Measurements from ENCODE around the gene MIB1. TPM values are rescaled to one million over a fixed set of nuclear protein-coding genes. Genes with fewer than 3 reads are reported as not detected.
A peak's percentile ranks its signal among the peaks of the same experiment; 100 is the strongest.

Gene MIB1
- total RNA-seq, 1 donor from 2014 or later, result 90.9 TPM

DNA sequence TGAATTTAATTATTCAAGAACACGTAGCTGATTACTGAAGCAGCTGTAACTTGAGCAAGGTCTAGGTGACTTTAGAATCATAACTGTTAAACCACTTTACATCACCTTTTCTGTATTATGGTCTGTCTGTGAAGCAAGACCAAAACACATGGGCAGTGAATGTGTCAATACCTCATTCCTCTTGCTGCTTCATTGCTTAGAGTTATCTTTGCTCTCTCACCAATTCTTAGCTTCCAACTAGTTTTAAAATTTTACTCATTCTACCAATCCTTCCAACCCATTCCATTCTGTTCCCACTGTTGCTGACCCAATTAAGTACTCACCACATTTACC lies 80.2 kb downstream of the MIB1 start:
- Mint-ChIP-seq H3K27ac (ENCODE audit: unreplicated experiment) (no peak overlapping the region), H3K36me3 (ENCODE audit: low read depth) (peaks cover 9% of the 10 kb centered on the region), H3K4me1 (peaks cover 3% of the 10 kb centered on the region), H3K9me3 (no peaks in the 10 kb centered on the region), H3K4me3 (no peak overlapping the region), H3K27me3 (ENCODE audit: low read depth) (no peaks in the 10 kb centered on the region)
- DNase-seq (ENCODE audit: low read depth, low spot score), result no peak
- no peak for TF ChIP-seq CTCF (conservative IDR thresholded peaks at IDR 0.05)

- no peak overlapping the region for H3K27ac Mint-ChIP-seq (ENCODE audit: unreplicated experiment)
- H3K4me1 Mint-ChIP-seq, result peaks cover 15% of the 10 kb centered on the region
- peaks cover 5% of the 10 kb centered on the region for H3K36me3 Mint-ChIP-seq (ENCODE audit: low read depth)
- no peak for DNase-seq (ENCODE audit: low read depth, low spot score)
- TF ChIP-seq CTCF (conservative IDR thresholded peaks at IDR 0.05), result no peak
- no peak overlapping the region for H3K4me3 Mint-ChIP-seq
- no peaks in the 10 kb centered on the region for H3K27me3 Mint-ChIP-seq (ENCODE audit: low read depth)
- H3K9me3 Mint-ChIP-seq, result no peaks in the 10 kb centered on the region
These were observed 83.3 kb downstream of the MIB1 start for GRCh38 chr18:21823848-21824247.

- DNase-seq (ENCODE audit: low read depth, low spot score), result no peak
- no peak for TF ChIP-seq CTCF (conservative IDR thresholded peaks at IDR 0.05)
- H3K4me1 Mint-ChIP-seq, result peaks cover 25% of the 10 kb centered on the region
- H3K27me3 Mint-ChIP-seq (ENCODE audit: low read depth), result no peaks in the 10 kb centered on the region
- peak overlapping the region; percentile 8 for H3K27ac Mint-ChIP-seq (ENCODE audit: unreplicated experiment)
- no peaks in the 10 kb centered on the region for H3K9me3 Mint-ChIP-seq
- H3K4me3 Mint-ChIP-seq, result no peak overlapping the region
- peaks cover 2% of the 10 kb centered on the region for H3K36me3 Mint-ChIP-seq (ENCODE audit: low read depth)
These were observed 85.6 kb downstream of the MIB1 start for GRCh38 chr18:21826196-21826595.

GRCh38 chr18:21826641-21827302 lies 86.2 kb downstream of the MIB1 start:
- DNase-seq (ENCODE audit: low read depth, low spot score), result no peak
- Mint-ChIP-seq H3K27me3 (ENCODE audit: low read depth) (no peaks in the 10 kb centered on the region), H3K36me3 (ENCODE audit: low read depth) (no peaks in the 10 kb centered on the region), H3K27ac (ENCODE audit: unreplicated experiment) (no peak overlapping the region), H3K9me3 (no peaks in the 10 kb centered on the region), H3K4me1 (peaks cover 28% of the 10 kb centered on the region), H3K4me3 (no peak overlapping the region)
- no peak for TF ChIP-seq CTCF (conservative IDR thresholded peaks at IDR 0.05)

DNA sequence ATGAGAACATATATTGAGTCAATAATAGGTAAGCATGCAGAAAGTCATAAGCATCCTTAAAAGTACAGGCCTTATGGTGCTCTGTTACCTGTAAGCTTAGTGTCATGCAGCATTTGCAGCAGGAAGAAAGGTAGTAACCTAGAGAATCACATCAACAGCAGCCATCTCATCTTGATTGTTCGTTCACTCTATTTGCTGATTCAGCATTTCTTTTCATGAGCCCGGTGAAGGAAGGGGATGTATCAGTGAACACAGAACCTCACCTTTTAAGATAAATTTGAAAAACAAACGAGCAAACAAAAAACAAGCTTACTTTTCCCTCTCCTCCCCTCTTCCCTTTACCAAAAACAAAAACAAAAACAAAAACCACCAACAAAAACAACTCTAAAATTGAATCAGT lies 89.9 kb downstream of the MIB1 start:
- no peaks in the 10 kb centered on the region for H3K27me3 Mint-ChIP-seq (ENCODE audit: low read depth)
- H3K27ac Mint-ChIP-seq (ENCODE audit: unreplicated experiment), result no peak overlapping the region
- no peak for DNase-seq (ENCODE audit: low read depth, low spot score)
- H3K4me1 Mint-ChIP-seq, result peaks cover 28% of the 10 kb centered on the region
- H3K4me3 Mint-ChIP-seq, result no peak overlapping the region
- H3K36me3 Mint-ChIP-seq (ENCODE audit: low read depth), result peaks cover 2% of the 10 kb centered on the region
- no peak for TF ChIP-seq CTCF (conservative IDR thresholded peaks at IDR 0.05)
- no peaks in the 10 kb centered on the region for H3K9me3 Mint-ChIP-seq

Data from neural crest cell (in vitro differentiated cells).